OCI-LY7 (cell line): Measurements from ENCODE around the gene PSMB5. TPM values are rescaled to one million over a fixed set of nuclear protein-coding genes. Genes with fewer than 3 reads are reported as not detected.

Experiments used
- BruUV-seq: library from RNA; stranded (reverse); fragments of 400-500 nt; replicated peaks from 2 replicates; lab custom pipeline; 2021; lab: Mats Ljungman, UMichigan
- CTCF ChIA-PET: fragments of 300-600 bp; sonication (Branson Sonifier 250); formaldehyde crosslinking; loops from one replicate; lab custom pipeline; 2022; ENCODE audit warnings: antibody characterized with exemption; ENCODE audit not compliant: unreplicated experiment; lab: Charles Lee
- POLR2A ChIA-PET: fragments of 300-600 bp; sonication (Branson Sonifier 250); formaldehyde crosslinking; loops from one replicate; lab custom pipeline; 2022; ENCODE audit warnings: antibody characterized with exemption; lab: Charles Lee
- DNase-seq: peaks from one replicate; pipeline ENCODE4 v3.0.0-alpha.2; 2015; ENCODE audit warnings: low spot score
- H2AFZ ChIP-seq: fragments of 200-600 bp; sonication (generic), shearing (Covaris generic); 2 replicates; pipeline ENCODE4 v1.6.1; 2014; ENCODE audit warnings: mild to moderate bottlenecking, antibody characterized with exemption, low read length, moderate library complexity
- H3K27ac ChIP-seq: fragments of 200-600 bp; sonication (generic); 2 replicates; pipeline ENCODE4 v1.5.1; 2014; ENCODE audit warnings: mixed run types, low read depth, mild to moderate bottlenecking, moderate library complexity, low read length, inconsistent platforms; ENCODE audit not compliant: poor library complexity, severe bottlenecking
- H3K36me3 ChIP-seq: fragments of 200-600 bp; sonication (generic); 2 replicates; pipeline ENCODE4 v1.6.1; 2014; ENCODE audit warnings: mild to moderate bottlenecking, antibody characterized with exemption, low read length, moderate library complexity, mixed read lengths; ENCODE audit not compliant: insufficient read depth
- H3K4me1 ChIP-seq: fragments of 200-600 bp; sonication (generic); 2 replicates; pipeline ENCODE4 v1.5.1; 2014; ENCODE audit warnings: mild to moderate bottlenecking, low read length; ENCODE audit not compliant: insufficient read depth, poor library complexity, severe bottlenecking
- H3K4me2 ChIP-seq: fragments of 200-600 bp; sonication (generic); 2 replicates; pipeline ENCODE4 v1.6.1; 2014; ENCODE audit warnings: mild to moderate bottlenecking, low read length
- H3K4me3 ChIP-seq: fragments of 200-600 bp; sonication (generic); 2 replicates; pipeline ENCODE4 v1.5.1; 2014; ENCODE audit warnings: mild to moderate bottlenecking, low read depth, low read length; ENCODE audit not compliant: poor library complexity, severe bottlenecking
- H3K79me2 ChIP-seq: fragments of 200-600 bp; sonication (generic); 2 replicates; pipeline ENCODE4 v1.6.1; 2016; ENCODE audit warnings: low read depth, mild to moderate bottlenecking, low read length, moderate library complexity, mixed read lengths; ENCODE audit not compliant: insufficient read depth
- H3K9me2 ChIP-seq: fragments of 200-600 bp; sonication (generic); 2 replicates; pipeline ENCODE4 v1.6.1; 2016; ENCODE audit warnings: mild to moderate bottlenecking, low read length, mixed read lengths; ENCODE audit not compliant: insufficient read depth
- H3K9me3 ChIP-seq: fragments of 200-600 bp; sonication (generic); 2 replicates; pipeline ENCODE4 v1.6.1; 2014; ENCODE audit warnings: mild to moderate bottlenecking, mixed run types, low read length, mixed read lengths
- H4K20me1 ChIP-seq: fragments of 200-600 bp; sonication (generic); 2 replicates; pipeline ENCODE4 v1.6.1; 2014; ENCODE audit warnings: mild to moderate bottlenecking, antibody characterized with exemption, low read length, moderate library complexity, mixed read lengths; ENCODE audit not compliant: insufficient read depth
- CTCF ChIP-seq: fragments of 200-600 bp; sonication (generic); conservative IDR thresholded peaks from 2 replicates; pipeline ENCODE4 v1.5.1; 2014; ENCODE audit warnings: mild to moderate bottlenecking, antibody characterized with exemption, low read length, moderate library complexity, mixed read lengths
- EZH2phosphoT487 ChIP-seq: fragments of 200-600 bp; sonication (generic); IDR thresholded peaks from 2 replicates; pipeline ENCODE4 v1.6.1; 2018; ENCODE audit warnings: low read depth, borderline replicate concordance, mild to moderate bottlenecking, mixed run types, antibody characterized with exemption, low read length, moderate library complexity, mixed read lengths
- intact Hi-C: fragments of 100-400 bp; cut with micrococcal nuclease; formaldehyde crosslinking; loops from one replicate; pipeline ENCODE4 v1.10.0; 2022; ENCODE audit not compliant: unreplicated experiment
- total RNA-seq, 2 experiments: library from RNA; depleted of rRNA in 1 of 2; stranded (reverse); fragments of >200 nt in 1 of 2; shearing (Covaris generic) in 1 of 2; gene quantifications; 2 replicates each; pipeline ENCODE4 v1.2.3, GENCODE V29; 2014 to 2022

Gene PSMB5
- total RNA-seq, 2 experiments from 2014 or later: 111 to 122 TPM

GRCh38 chr14:23058654-23059504, 24.2 kb upstream of the PSMB5 start:
- Histone ChIP-seq H3K9me2 (no peaks in the 10 kb centered on the region), H3K36me3 (peaks cover 53% of the 10 kb centered on the region), H3K9me3 (no peaks in the 10 kb centered on the region), H3K79me2 (no peaks in the 10 kb centered on the region), H4K20me1 (no peaks in the 10 kb centered on the region), H2AFZ (no peak overlapping the region), H3K4me3 (no peak overlapping the region), H3K4me2 (no peak overlapping the region), H3K27ac (peak overlapping the region; percentile 26), H3K4me1 (peaks cover 27% of the 10 kb centered on the region)
- no peak for DNase-seq
- CTCF ChIA-PET: interaction anchor here (0.7 to 2.3 kb wide), 12 partner anchors 10 to 1964 kb away, joined by 3 to 18 read pairs (median 4); no protein-coding TSS in a partner anchor
- intact Hi-C loops: loop anchor here (1.0 to 10.0 kb wide), 3 partner anchors 73 to 484 kb away; no protein-coding TSS in a partner anchor
- POLR2A ChIA-PET: interaction anchor here (0.6 to 1.4 kb wide), 6 partner anchors 13 to 487 kb away, joined by 3 to 6 read pairs (median 3); no protein-coding TSS in a partner anchor
- TF ChIP-seq CTCF: no peak
- no peak for TF ChIP-seq EZH2phosphoT487
- BruUV-seq: TSS peak; percentile 98

- H3K79me2 ChIP-seq: no peaks in the 10 kb centered on the region
- no peaks in the 10 kb centered on the region for H3K9me3 ChIP-seq
- H3K4me1 ChIP-seq: peaks cover 27% of the 10 kb centered on the region
- peak; percentile 86 for DNase-seq
- no TSS peak for BruUV-seq
- no peaks in the 10 kb centered on the region for H4K20me1 ChIP-seq
- intact Hi-C loops: loop anchor here (1.0 to 10.0 kb wide), 3 partner anchors 72 to 483 kb away; no protein-coding TSS in a partner anchor
- H3K36me3 ChIP-seq: peaks cover 44% of the 10 kb centered on the region
- POLR2A ChIA-PET: interaction anchor here (0.6 to 1.0 kb wide), 5 partner anchors 13 to 487 kb away, joined by 3 to 4 read pairs (median 3); no protein-coding TSS in a partner anchor
- CTCF ChIA-PET: interaction anchor here (0.6 to 2.3 kb wide), 10 partner anchors 11 to 462 kb away, joined by 3 to 18 read pairs (median 4); no protein-coding TSS in a partner anchor
- no peak overlapping the region for H3K27ac ChIP-seq
- peak overlapping the region; percentile 85 for H3K4me2 ChIP-seq
- no peaks in the 10 kb centered on the region for H3K9me2 ChIP-seq
- H2AFZ ChIP-seq: no peak overlapping the region
- TF ChIP-seq EZH2phosphoT487 (no peak), CTCF (peak; percentile 95)
- peak overlapping the region; percentile 62 for H3K4me3 ChIP-seq
These were observed 23.3 kb upstream of the PSMB5 start for GRCh38 chr14:23057757-23058653.
